Measurements from ENCODE around the gene MRPS12. TPM values are rescaled to one million over a fixed set of nuclear protein-coding genes. Genes with fewer than 3 reads are reported as not detected.
"Not testable (repeated sequence)": the region's sequence is repeated elsewhere in the genome, so short reads cannot be mapped to it uniquely, and the experiment has no call there.

The MRPS12 gene
- total RNA-seq, 6 donors from 2014 or later, result 3.1 to 38.3 (median 26.0) TPM

DNA sequence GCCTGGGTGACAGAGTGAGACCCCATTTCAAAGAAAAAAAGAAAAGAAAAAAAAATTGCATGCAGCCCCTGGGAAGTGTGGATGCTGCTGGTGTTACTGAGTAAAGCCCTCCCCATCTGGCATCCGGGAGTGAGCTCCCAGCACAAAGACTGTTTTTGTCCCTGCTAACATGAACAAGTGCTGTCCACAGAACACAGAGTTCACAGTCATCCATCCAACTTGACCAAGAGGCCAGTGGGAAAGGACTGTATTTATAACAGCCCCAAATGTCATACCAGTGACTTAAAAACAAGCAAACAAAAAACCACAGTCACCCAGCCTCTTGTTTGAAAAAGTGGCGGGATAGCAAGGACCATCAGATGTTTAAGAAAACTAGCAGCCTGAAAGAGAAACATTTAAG, 34.0 kb downstream of the MRPS12 start:
- no peak for ATAC-seq (ENCODE audit: low FRiP score in 2 of 2)
- H3K36me3 ChIP-seq, result peaks cover 0 to 3% (median 0%) of the 10 kb centered on the region in 4 donors
- no peaks in the 10 kb centered on the region for H3K9me3 ChIP-seq
- H3K4me1 ChIP-seq, result peaks cover 3 to 10% (median 8%) of the 10 kb centered on the region in 4 donors
- H3K27me3 ChIP-seq, result no peaks in the 10 kb centered on the region
- DNase-seq, result no peak
- no peak overlapping the region for H3K4me3 ChIP-seq
- H3K27ac ChIP-seq, result no peak overlapping the region
- whole genome bisulfite sequencing, 2 donors, result 89 to 94% methylated on average over 2 of the region's 2 CpGs
- no peak for TF ChIP-seq POLR2A (IDR thresholded peaks at IDR 0.05)
- no peak for TF ChIP-seq EP300 (IDR thresholded peaks at IDR 0.05)
- TF ChIP-seq POLR2AphosphoS5 (IDR thresholded peaks at IDR 0.05), result no peak
- TF ChIP-seq, protein P1, sequence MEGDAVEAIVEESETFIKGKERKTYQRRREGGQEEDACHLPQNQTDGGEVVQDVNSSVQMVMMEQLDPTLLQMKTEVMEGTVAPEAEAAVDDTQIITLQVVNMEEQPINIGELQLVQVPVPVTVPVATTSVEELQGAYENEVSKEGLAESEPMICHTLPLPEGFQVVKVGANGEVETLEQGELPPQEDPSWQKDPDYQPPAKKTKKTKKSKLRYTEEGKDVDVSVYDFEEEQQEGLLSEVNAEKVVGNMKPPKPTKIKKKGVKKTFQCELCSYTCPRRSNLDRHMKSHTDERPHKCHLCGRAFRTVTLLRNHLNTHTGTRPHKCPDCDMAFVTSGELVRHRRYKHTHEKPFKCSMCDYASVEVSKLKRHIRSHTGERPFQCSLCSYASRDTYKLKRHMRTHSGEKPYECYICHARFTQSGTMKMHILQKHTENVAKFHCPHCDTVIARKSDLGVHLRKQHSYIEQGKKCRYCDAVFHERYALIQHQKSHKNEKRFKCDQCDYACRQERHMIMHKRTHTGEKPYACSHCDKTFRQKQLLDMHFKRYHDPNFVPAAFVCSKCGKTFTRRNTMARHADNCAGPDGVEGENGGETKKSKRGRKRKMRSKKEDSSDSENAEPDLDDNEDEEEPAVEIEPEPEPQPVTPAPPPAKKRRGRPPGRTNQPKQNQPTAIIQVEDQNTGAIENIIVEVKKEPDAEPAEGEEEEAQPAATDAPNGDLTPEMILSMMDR (IDR thresholded peaks at IDR 0.05), result no peak

DNA sequence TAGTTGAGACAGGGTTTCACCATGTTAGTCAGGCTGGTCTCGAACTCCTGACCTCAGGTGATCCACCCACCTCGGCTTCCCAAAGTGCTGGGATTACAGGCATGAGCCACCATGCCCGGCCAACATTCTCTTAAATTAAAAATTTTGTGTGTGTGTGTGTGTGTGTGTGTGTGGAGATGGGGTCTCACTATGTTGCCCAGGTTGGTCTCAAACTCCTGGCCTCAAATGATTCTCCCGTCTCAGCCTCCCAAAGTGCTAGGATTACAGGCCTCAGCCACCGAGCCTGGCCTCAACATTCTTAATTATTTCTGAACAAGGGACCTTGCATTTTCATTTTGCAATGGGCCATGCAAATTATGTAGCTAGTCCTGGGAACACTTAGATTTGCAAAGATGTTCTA, 35.4 kb downstream of the MRPS12 start:
- not testable (repeated sequence) for H3K36me3 ChIP-seq; H3K4me3 ChIP-seq; ATAC-seq (ENCODE audit: low FRiP score in 2 of 2); H3K9me3 ChIP-seq; H3K27me3 ChIP-seq; DNase-seq; H3K27ac ChIP-seq
- H3K4me1 ChIP-seq, result peaks cover 3 to 10% (median 8%) of the 10 kb centered on the region in 4 donors
- WGBS, 2 donors, result 88 to 95% methylated on average over 5 of the region's 5 CpGs

DNA sequence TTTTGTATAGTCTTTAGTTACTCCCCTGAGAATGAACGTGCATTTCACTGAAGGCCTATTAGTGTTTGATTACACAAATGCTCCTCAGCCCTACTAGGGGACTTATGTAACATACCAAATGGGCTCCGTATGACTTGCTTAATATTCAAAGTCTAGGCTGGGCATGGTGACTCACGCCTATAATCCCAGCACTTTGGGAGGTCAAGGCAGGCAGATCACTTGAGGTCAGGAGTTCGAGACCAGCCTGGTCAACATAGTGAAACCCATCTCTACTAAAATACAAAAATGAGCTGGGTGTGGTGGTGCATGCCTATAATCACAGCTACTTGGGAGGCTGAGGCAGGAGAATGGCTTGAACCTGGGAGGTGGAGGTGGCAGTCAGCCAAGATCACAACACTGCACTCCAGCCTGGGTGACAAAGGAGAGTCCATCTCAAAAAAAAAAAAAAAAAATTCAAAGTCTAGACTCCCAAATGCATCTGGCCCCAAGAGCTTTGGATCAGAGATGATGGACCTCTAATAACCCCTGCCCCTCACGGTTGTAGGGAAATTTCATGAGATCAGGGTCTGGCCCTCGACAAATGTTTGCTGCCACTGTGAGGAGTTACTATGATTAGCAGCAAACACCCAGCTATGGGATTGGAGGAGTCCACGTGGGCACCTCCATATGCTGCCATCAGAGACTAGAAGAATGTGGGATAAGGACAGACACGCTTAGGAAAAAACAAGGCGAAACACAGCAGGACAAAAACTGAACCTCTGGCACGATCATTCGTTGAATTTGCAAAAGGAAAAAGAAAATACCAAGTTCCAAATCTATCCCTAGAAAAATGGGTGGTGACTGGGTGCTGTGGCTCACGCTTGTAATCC, 40.2 kb downstream of the MRPS12 start:
- DNase-seq (no peak), ATAC-seq (ENCODE audit: low FRiP score in 2 of 2) (no peak)
- Histone ChIP-seq H3K27ac (no peak overlapping the region), H3K36me3 (peaks cover 0 to 3% (median 0%) of the 10 kb centered on the region in 4 donors), H3K9me3 (no peaks in the 10 kb centered on the region), H3K27me3 (no peaks in the 10 kb centered on the region), H3K4me1 (peaks cover 1 to 10% (median 7%) of the 10 kb centered on the region in 4 donors), H3K4me3 (no peak overlapping the region)
- TF ChIP-seq EP300 (IDR thresholded peaks at IDR 0.05) (no peak), POLR2A (IDR thresholded peaks at IDR 0.05) (no peak), POLR2AphosphoS5 (IDR thresholded peaks at IDR 0.05) (no peak)
- TF ChIP-seq, protein P1 (IDR thresholded peaks at IDR 0.05), result no peak
- 80 to 83% methylated on average over 12 of the region's 12 CpGs for WGBS, 2 donors

DNA sequence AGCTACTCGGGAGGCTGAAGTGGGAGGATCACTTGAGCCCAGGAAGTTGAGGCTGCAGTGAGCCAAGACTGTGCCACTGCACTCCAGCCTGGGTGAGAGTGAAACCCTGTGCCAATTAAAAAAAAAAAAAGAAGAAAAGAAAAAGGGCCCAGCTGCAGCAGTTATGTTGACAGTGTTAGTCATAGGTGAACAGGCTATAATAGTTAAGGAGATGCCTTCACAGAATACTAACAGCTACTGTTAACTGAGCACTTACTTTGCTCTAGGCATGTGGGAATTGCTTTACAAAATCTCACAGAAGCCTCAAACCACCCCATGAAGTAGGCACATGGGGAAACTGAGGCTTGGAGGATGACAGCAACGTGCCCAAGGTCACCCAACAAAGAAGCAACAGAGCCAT, 40.9 kb downstream of the MRPS12 start:
- Histone ChIP-seq H3K36me3 (peaks cover 0 to 1% (median 0%) of the 10 kb centered on the region in 4 donors), H3K4me1 (peaks cover 7 to 17% (median 11%) of the 10 kb centered on the region in 4 donors), H3K9me3 (no peaks in the 10 kb centered on the region), H3K27me3 (no peaks in the 10 kb centered on the region), H3K27ac (no peak overlapping the region), H3K4me3 (no peak overlapping the region)
- ATAC-seq (ENCODE audit: low FRiP score in 2 of 2), result no peak
- 74 to 86% methylated on average over 2 of the region's 2 CpGs for WGBS, 2 donors
- TF ChIP-seq, protein P1 (IDR thresholded peaks at IDR 0.05), result no peak
- TF ChIP-seq EP300 (IDR thresholded peaks at IDR 0.05), result no peak
- DNase-seq, result no peak

DNA sequence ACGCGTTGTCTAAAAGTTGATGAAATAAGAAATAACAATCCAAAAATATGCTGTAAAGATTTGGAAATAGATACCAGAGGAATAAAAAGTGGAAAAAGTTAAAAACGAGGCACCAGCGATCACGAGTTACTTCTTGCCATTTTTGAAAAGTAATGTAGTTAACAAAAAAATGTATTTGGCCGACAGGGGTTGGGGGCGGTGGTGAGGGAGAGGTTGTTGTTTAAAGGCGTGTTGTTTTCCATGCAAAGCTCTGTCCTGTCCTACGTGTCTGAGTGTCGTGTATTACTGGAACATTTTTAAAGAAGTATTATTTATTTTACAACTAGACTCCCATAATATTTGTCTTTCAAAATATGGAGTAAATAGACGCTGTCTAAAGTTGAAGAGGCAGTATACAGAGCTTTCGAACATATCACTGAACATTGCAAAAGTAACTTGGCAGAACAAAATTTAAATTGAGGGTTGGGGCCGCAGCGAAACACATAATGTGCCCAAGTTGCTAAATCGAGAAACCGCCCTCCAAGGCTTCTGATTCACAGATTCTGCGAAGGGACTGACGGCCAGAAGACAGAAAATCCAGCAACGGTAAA, 44.0 kb downstream of the MRPS12 start:
- ATAC-seq (ENCODE audit: low FRiP score in 2 of 2) (no peak), DNase-seq (no peak)
- TF ChIP-seq EP300 (IDR thresholded peaks at IDR 0.05), result no peak

More for the DNA sequence above, 44.0 kb downstream of the MRPS12 start:
- H3K4me1 ChIP-seq, result peaks cover 7 to 20% (median 11%) of the 10 kb centered on the region in 4 donors
- WGBS, 2 donors, result 59 to 61% methylated on average over 19 of the region's 19 CpGs
- no peaks in the 10 kb centered on the region for H3K9me3 ChIP-seq
- H3K4me3 ChIP-seq, result peak overlapping the region; percentile 47 to 75 (median 62)
- peak overlapping the region; percentile 65 to 89 (median 79) for H3K27ac ChIP-seq
- H3K27me3 ChIP-seq, result no peaks in the 10 kb centered on the region
- H3K36me3 ChIP-seq, result no peaks in the 10 kb centered on the region

Data from upper lobe of left lung (tissue), 6 donors.